ENCODE data around the gene AGTR2. TPM values are rescaled to one million over a fixed set of nuclear protein-coding genes. Genes with fewer than 3 reads are reported as not detected.
"Not testable (repeated sequence)": the region's sequence is repeated elsewhere in the genome, so short reads cannot be mapped to it uniquely, and the experiment has no call there.

The AGTR2 gene
- total RNA-seq, result 0.16 TPM
- long read RNA-seq, result 0 reads

- no peak for DNase-seq (ENCODE audit: missing footprints)
- no peak for ATAC-seq
- intact Hi-C loops (cut with DNase I), result no loop called here
Measured at GRCh38 chrX:116170511-116170910, at the start of gene AGTR2. AGTR2 (plus strand) TSS chrX:116170744; CDS start chrX:116172281, 1,537 bp downstream.

GRCh38 chrX:116135277-116135676, 35.3 kb upstream of the AGTR2 start:
- ATAC-seq (no peak), DNase-seq (ENCODE audit: missing footprints) (no peak)
- intact Hi-C loops (cut with DNase I), result no loop called here

GRCh38 chrX:116141270-116141669, 29.3 kb upstream of the AGTR2 start:
- ATAC-seq; DNase-seq (ENCODE audit: missing footprints); intact Hi-C loops (cut with DNase I): not testable (repeated sequence)

GRCh38 chrX:116142976-116143375, 27.6 kb upstream of the AGTR2 start:
- intact Hi-C loops (cut with DNase I), result no loop called here
- DNase-seq (ENCODE audit: missing footprints), result no peak
- no peak for ATAC-seq

- intact Hi-C loops (cut with DNase I), result no loop called here
- ATAC-seq (no peak), DNase-seq (ENCODE audit: missing footprints) (no peak)
Measured at GRCh38 chrX:116172976-116173375, 2.4 kb downstream of the AGTR2 start.

- no peak for ATAC-seq
- no peak for DNase-seq (ENCODE audit: missing footprints)
- intact Hi-C loops (cut with DNase I), result no loop called here
Measured at GRCh38 chrX:116181300-116181699, 10.8 kb downstream of the AGTR2 start.

- intact Hi-C loops (cut with DNase I), result no loop called here
- no peak for DNase-seq (ENCODE audit: missing footprints)
- no peak for ATAC-seq
Measured at GRCh38 chrX:116185163-116185562, 14.6 kb downstream of the AGTR2 start.

GRCh38 chrX:116194649-116195048, 24.1 kb downstream of the AGTR2 start:
- ATAC-seq (no peak), DNase-seq (ENCODE audit: missing footprints) (no peak)
- intact Hi-C loops (cut with DNase I), result no loop called here

GRCh38 chrX:116198235-116198634, 27.7 kb downstream of the AGTR2 start:
- intact Hi-C loops (cut with DNase I), result no loop called here
- no peak for DNase-seq (ENCODE audit: missing footprints)
- no peak for ATAC-seq

GRCh38 chrX:116198810-116199209, 28.3 kb downstream of the AGTR2 start:
- ATAC-seq, result no peak
- intact Hi-C loops (cut with DNase I), result no loop called here

GRCh38 chrX:116204932-116205331, 34.4 kb downstream of the AGTR2 start:
- ATAC-seq, result no peak
- DNase-seq (ENCODE audit: missing footprints), result no peak
- intact Hi-C loops (cut with DNase I), result no loop called here

More at GRCh38 chrX:116198810-116199209, 28.3 kb downstream of the AGTR2 start:
- no peak for DNase-seq (ENCODE audit: missing footprints)

- ATAC-seq, result no peak
- intact Hi-C loops (cut with DNase I), result no loop called here
Measured at GRCh38 chrX:116213262-116213661, 42.7 kb downstream of the AGTR2 start.

GRCh38 chrX:116217080-116217479, 46.5 kb downstream of the AGTR2 start:
- DNase-seq (ENCODE audit: missing footprints); intact Hi-C loops (cut with DNase I); ATAC-seq: not testable (repeated sequence)

More at GRCh38 chrX:116213262-116213661, 42.7 kb downstream of the AGTR2 start:
- no peak for DNase-seq (ENCODE audit: missing footprints)

Measured in Right ventricle myocardium inferior (tissue), 1 donor.